NCI-H774 (cell line): ENCODE results near the gene TIGD3.

Experiments
- DNase-seq: peaks from one replicate; lab custom pipeline; 2025; lab: John Stamatoyannopoulos, UW

Gene TIGD3, protein sequence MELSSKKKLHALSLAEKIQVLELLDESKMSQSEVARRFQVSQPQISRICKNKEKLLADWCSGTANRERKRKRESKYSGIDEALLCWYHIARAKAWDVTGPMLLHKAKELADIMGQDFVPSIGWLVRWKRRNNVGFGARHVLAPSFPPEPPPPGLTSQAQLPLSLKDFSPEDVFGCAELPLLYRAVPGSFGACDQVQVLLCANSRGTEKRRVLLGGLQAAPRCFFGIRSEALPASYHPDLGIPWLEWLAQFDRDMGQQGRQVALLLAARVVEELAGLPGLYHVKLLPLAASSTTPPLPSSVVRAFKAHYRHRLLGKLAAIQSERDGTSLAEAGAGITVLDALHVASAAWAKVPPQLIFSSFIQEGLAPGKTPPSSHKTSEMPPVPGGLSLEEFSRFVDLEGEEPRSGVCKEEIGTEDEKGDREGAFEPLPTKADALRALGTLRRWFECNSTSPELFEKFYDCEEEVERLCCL

DNA sequence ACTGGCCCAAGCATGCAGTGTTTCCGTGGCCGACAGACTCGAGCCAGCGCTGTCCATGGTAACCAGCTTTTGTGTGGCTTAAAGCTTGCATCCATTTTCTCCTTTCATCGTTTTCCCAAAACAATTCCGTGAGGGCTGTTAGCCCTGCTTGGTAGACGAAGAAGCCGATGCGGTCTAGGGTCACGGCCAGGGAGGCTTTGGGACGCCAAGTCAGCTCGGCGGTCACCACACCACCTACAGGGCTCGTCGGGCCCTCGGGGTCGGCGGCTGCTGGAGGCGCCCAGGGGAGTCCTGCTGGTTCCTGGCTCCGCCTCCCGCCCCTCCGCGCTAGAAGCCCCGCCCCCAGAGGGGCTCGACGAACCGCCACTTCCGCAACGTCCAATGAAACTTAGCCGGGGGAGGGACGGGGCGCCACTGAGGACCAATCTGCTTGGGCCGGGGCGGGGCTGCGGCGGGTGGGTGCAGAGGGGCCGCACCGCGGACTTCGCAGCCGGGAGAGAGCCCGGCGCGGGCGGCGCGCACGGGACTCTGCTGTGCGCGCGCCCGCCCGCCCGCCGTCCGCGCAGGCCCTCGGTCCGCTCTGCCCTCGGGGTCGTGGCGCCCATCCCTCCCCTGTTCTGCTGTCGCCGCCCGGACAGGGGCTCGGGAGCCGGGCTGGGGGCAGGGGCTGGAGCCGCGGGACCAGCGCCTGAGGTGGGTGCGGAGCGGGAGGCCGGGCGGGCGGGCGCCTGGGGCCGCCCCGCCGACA, at the start of gene TIGD3:
TSS of gene TIGD3 (plus strand) at position 487 of the 748 bp plus-strand sequence. CDS start 1,058 bp downstream, outside the sequence.
- peak; percentile 99 for DNase-seq

DNA sequence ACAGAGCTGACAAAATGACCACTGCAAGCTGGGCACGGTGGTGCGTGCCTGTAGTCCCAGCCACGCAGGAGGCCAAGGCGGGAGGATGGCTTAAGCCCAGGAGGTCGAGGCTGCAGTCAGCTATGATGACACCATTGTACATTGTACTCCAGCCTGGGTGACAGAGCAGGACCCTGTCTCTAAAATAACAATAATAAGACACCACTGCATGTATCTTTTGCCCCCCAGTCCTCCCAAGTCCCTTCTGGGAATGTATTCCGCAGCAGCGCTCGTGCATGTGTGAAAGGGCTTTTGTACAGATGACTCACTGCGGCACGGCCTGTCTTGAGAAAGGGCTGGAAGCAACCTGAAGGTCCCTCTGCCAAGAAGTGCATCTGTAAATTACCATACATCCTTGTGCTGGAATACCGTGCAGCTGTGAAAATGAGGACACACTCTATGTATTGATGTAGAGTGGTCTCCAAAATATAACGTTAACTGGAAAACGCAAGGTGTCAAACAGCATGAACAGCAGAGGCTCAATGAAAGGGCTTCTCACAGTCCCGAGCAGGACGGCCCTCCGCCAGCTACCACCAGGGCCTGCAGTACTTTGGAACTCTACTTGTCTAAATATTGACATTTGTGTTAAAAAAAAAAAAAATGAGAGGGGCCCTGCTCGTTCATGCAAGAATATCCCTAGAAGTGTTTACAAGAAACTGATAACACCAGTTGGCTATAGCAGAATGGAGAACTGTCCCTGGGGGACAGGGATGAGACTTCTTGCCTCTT, 48.9 kb upstream of the TIGD3 start:
- DNase-seq = no peak

DNA sequence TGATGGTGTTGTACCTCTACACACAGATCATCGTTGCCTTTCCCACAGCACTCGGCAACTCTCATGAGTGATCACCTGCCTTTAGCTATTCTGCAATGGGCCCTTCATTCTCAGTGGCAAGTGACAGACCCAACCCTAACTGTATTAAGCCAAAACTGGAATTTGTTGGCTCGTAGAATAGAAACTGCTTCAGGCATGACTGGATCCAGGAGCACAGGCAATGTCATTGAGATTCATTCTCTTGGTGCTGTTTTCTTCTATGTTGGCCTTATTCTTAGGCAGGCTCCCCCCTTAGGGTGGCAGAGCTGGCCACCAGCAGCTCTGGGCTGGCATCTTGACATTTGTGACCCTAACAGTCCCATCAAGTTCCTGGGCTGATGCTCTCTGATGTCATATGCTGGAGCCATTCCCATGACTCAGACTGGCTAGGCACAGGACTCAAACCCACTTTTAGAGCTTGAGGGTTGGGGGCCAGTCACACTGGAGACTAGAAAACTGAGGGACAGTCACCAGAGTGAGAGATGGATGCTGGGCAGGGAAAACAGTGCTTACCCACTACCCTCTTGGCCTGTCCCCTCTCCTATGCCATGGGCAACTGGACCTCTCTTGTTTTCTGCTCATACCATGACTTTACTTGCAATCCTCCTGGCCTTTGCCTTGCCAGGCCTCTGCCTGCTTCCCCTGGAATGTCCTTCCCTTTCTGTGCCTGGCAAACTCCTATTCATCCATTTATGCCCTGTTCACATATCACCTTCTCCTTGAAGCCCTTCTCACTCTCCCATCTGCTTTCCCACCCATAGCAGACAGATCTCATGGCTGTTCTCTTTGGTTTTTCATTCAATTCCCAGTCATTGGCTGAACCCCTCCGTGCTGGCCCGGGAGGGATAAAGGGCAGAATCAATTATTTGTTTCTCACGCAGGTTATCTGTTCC, 47.0 kb upstream of the TIGD3 start:
- DNase-seq = no peak

DNA sequence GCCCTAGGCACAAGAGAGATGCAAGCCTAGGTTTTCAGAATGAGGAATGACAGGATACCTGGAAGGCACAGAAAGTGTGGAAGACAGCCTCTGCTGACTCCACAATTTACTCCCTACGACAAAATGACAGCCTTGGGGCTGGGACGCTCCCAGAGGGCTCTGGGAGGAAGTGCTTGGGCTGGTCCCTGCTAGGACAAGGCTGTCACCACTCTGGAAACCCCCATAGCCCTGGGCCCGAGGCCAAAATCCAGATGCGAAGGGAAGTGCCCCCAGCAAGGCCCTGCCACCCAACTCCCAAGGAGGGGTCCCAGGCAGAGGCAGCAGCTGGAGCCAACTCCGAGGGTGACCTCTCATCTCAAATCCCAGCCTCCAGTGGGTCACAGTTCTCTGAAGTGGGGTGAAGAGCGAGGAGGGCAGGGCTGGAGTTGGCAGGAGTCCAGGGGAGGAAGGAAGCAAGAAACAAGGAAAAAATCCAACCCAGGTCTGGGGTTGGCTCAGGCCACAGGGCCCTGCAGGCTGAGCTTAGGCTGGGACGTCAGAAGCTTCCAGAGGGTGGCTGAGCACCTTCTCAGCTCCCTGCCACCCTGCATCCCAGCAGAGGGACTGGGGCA, 46.2 kb upstream of the TIGD3 start:
- no peak for DNase-seq

DNA sequence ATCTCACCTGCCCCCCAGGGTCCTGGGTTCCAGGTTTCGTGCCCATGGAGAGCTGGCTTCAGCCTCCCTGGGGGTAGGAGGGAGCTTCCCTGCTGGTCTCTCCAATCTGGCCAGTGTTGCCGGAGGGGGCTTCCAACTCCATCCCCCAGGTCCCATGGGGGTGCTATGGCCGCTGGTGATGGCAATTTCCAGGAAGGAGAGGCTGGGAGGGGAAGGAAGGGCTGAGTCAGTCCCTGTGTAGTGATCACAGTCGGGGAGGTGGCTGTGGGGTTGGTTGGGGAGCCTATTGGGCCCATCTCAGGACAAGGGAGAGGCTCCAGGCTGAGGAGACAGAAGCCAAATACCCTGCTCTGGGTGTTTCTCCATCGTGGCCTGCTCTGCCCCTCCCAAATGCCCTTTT, 45.5 kb upstream of the TIGD3 start:
- DNase-seq = no peak

DNA sequence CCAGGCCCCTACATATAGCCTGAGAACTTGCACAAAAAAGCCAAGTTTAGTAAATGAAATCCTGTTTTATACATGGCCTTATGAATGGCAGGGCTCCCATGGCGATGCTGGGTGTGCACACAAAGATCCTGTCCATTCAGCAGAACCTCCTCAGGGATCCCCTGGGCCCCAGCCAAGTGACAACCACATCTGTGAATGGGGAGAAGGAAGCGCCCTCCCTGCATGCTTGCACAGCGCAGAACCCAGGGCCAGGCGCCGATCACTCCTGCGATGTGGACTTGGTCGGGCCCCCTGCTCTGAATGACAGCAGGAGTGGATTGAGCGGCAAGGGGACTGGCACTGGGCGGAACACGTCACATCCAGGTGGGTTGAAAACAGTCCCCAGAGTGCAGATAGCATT, 44.3 kb upstream of the TIGD3 start:
- no peak for DNase-seq

DNA sequence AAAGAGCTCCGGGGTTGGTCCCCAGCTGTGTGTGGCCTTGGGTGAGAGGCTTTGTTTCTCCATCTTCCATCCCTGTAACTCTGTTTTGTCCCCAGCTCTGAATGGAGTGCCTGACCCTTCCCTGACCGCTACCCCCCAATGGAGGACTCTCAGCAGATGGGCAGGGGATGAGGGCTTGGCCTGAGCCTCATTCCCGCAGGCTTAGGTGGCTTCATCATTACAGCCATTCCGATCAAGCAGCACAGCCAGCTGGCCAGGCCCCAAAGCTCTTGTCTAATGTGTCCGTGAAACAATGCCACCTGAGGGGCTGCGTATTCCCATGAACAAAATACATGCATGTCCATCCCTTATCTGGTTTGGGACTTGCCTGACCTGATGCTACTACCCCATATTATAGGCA, 43.8 kb upstream of the TIGD3 start:
- DNase-seq = no peak

DNA sequence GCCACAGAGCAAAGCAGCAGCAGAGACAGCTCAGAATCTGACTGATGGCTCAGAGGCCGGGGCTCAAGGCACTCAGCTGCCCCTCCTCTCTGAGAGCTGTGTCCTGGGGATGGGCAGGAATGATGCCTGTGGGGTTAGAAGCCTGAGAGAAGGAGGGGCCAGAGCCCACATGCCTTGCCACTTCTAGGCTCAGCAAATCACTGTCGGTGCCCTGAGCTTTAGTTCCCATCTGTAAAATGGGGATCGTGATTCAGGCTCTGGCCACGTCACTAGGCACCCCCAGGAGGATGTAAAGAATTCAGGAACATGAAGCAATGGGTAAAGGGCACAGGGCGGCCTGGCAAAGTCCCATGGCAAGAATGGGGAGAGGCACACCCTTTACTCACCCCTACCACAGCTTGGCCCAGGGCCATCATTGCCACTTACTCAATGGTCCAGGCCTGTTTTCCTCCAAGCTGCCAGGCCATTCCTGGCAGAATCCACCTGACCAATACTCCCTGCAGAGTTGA, 43.3 kb upstream of the TIGD3 start:
- no peak for DNase-seq

DNA sequence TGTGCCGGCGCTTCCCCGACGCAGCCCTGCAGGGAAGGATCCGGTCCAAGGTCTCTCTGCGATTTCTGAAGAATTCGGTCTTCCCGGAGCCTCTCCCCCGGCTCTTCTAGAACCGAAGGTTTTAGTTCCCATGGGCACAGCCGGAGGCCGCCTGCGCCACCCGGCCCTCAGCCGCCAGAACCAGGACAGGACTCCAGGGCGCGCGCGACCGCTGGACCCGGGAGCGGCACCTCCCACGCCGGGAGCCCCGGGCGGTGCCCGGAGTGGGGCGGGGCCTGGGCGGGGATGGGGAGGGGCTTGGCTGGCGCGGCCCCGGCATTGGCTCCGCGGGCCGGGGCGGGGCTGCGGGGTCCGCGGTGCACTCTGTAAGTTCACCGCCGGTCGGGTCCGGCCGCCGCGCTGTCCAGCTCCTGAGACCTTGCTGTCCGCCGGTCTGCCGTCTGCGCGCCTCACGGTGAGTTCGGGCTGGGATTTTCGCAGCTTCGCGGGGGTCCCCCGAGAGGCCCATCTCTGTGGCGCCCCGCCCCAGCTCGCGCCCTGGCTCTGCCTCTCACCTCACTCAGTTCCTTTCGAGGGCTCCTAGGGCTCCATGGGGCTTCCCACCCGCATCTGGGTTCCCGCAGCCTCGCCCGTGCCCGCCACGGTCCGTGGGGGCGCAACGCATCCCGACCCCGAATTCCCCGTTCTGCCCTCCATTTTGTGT, 39.9 kb upstream of the TIGD3 start, which contains the start of gene CDC42EP2:
TSS of gene CDC42EP2 (plus strand) at position 366 of the 703 bp plus-strand sequence. CDS start 6,033 bp downstream, outside the sequence.
- peak; percentile 78 for DNase-seq

DNA sequence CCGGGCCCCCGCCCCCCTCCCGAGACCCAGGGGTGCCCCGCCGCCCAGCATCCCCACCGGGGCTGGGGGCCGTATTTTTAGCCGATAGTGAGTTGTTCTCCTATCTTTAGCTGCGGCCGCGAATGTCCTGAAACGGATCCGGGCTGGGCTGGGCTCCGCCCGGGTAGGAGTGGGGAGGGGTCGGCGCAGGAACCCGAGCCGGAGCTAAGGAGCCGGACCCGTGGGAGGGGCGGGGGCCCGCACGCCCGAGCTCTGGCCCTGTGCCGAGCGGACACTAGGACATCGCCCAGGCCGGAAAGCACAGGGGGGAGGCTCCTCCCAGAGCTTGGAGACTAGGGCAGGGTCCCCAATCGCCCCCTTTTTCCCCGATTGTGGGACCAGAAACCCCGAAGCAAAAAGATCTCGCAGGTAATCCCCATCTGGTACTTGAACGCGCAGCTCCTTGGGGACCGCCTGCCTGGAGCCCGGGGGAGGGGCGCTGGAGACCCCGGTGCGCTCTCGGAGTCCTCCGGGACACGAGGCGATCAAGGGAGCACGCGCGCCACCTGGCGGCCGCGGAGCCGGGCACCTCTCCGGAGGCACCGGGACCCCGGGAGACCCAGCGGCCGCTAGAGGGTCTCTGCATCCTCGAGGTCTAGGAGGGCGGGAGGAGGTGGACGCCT, 39.2 kb upstream of the TIGD3 start:
- peak; percentile 57 for DNase-seq

DNA sequence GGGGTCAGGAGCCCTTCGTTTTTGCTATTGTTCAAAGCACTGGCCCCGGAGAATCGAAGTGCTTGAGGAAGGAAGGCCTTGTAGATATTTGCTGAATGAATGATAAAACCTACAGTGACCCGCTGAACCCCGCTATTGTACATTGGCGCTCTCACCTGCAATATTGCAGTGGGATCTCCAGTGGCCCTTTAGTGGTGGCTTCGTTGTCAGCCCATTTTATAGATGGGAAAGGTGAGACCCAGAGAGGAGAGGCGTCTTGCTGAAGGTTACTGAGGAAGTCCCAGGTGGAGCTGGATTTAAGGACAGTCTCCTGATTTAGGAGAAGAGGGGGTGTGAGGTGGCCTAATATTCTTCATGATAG, 38.7 kb upstream of the TIGD3 start:
- no peak for DNase-seq

DNA sequence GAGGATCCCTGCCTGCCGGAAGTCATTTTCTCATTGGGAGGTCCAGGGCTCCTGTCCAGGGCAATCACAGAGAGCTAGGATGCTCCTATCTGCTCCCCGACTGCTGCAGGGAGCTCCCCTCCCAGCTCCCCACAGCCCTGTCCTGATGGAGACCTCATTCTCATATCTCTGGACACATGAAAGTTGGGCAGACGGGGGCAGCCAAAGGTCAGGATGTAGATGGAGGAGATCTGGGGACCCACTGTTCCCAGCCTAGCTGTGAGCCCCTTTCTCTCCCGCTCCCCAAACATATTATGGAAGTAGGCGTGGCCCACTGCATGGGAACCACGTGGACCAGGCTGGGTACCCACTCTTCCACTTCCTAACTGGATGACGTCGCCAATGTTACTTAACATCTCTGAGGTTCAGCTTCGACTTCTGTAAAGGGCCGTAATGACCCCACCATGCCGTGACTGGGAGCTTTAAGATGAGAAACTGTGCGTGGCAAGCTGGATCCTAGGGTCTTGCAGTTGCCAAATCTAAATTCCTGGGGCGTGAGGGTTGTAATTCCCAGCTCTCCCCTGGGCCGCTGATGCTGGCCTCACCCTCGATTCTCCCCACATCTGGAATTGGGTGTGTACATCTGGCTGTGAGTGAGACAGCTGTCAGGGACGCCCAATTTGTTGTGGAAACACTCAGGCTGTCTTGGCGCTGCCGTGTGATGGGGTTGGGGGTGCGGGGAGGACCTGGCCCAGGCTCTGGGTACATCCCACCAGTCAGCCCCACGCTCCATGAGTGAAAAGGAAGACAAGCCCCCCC, 38.1 kb upstream of the TIGD3 start:
- DNase-seq = no peak

DNA sequence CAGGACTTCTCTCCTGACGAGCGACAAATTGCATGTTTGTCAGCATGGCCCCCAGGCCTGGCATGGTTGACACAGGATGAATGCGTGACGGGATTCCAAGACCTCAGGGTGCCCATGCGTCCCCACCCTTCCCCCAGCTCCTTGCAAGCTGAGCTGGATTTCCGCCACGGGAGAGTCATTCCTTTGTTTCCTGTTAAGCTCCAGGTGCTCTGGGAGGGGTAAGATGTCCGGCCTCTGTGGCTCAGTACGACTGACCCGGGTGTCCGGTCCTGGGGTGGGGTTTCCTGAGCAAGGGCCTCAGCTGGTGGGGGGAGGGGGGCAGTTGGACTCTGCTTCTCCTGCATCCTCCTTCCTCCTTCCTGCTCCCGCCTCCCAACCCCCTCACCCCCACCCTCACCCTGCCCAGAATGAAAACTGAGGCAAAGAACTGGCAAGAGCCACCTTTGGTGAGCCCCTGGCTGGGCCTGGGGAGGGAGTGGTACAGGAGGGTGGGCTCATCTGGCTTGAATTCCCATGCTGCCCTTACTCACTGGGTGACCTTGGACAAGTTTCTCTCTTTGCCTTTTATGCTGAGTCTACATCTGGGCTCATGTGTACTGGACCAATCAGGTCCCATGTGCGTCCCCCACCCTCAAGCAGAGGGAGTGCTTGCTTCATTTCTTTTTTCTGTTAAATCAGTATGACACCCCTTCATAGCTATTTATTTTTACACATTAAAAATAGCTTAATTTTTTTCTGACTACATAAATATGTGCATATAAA, 37.3 kb upstream of the TIGD3 start:
- peak; percentile 17 for DNase-seq

DNA sequence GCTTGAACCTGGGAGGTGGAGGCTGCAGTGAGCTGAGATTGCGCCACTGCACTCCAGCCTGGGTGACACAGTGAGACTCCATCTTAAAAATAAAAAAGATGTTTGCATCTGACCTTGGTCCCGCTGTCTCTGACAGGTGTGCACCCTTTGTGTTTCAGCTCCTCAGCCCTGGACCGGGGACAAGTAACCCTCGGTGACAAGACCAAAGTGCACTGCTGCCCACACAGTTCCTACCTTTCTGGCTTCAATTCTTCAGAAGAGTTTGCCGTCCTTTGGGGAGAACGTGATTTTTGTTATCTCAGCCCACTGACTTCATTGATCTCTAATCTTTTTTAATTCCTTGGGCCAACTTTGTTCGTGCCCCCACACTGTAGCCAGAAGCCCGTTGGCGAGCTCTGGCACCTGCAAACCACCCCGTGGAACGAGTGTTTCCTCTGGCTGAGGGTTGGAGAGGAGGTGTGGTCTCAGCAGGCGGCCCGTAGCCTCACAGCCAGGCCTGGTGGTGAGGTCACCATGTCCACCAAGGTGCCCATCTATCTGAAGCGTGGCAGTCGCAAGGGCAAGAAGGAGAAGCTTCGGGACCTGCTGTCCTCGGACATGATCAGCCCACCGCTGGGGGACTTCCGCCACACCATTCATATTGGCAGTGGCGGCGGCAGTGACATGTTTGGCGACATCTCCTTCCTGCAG, 34.0 kb upstream of the TIGD3 start:
- DNase-seq = no peak

DNA sequence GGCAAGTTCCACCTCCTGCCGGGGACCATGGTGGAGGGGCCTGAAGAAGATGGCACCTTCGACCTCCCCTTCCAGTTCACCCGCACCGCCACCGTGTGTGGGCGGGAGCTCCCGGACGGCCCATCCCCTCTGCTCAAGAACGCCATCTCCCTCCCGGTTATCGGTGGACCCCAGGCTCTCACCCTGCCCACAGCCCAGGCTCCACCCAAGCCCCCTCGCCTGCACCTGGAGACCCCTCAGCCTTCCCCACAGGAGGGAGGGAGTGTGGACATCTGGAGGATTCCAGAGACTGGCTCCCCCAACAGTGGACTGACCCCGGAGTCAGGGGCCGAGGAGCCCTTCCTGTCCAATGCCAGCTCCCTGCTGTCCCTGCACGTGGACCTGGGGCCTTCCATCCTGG, 33.5 kb upstream of the TIGD3 start:
- DNase-seq = no peak

DNA sequence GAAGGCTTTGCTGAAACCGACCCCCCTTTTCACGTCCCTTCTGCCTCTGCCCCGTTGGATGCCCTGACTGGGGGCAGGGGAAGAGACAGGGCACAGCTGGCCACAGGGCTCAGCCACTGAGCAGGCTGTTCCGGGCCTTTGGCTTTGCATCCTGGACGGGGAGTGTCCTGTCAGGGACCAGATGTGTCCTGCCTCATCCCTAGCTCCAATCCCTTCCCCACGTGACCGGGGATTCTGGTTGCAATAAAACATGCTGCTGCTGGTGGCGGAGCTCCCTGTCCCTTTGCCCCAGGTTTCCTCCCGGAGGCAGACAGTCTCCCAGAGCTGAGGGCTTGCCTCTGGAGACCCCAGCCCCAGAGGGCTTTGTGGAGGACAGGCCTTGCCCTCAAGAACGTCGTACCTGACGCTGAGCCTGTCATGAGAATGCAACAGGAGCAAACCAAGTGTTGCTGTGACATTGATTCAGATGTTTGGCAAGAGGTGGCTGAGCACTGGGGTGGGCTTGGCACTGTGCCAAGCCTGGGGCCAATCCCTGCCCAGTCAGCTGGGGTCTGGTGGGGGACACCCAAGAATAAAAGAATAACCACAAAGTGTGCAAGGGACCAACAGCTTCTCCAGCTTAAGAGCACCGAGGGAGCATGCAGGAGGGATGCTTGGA, 32.6 kb upstream of the TIGD3 start:
- DNase-seq = no peak

DNA sequence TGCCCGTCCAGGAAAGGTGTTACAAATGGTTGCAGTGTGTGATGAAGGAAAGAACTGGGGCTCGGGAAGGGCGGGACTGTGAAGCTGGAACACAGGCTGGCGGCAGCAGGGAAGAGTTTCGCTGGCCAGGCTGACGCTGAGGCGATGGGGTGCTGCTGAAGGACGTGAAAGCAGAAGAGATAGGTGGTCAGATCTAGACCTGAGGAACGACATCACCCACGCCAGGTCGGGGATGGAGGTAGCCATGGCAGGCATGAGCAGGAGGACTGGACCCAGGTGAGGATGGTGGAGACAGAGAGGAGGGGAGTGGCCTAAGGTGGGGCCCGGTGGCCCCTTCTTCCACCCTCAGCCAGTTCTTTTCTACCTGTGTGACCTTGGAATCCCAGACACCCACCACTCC, 30.7 kb upstream of the TIGD3 start:
- no peak for DNase-seq
